SU-DHL-6 (cell line): Measurements from ENCODE around the gene FUCA2.

ENCODE experiments used
- EZH2phosphoT487 ChIP-seq: fragments of 200-600 bp; sonication (generic), shearing (Covaris generic); conservative IDR thresholded peaks from 2 replicates; pipeline ENCODE4 v1.6.1; 2018; ENCODE audit warnings: mild to moderate bottlenecking, antibody characterized with exemption, low read length, moderate library complexity, mixed read lengths
- TF ChIP-seq, protein P1 (sequence below): fragments of 200-600 bp; sonication (generic); IDR thresholded peaks from one replicate; pipeline ENCODE4 v1.5.1; 2017; ENCODE audit warnings: antibody characterized with exemption, mild to moderate bottlenecking, low read length, moderate library complexity; ENCODE audit not compliant: insufficient read depth, poor library complexity, severe bottlenecking

DNA sequence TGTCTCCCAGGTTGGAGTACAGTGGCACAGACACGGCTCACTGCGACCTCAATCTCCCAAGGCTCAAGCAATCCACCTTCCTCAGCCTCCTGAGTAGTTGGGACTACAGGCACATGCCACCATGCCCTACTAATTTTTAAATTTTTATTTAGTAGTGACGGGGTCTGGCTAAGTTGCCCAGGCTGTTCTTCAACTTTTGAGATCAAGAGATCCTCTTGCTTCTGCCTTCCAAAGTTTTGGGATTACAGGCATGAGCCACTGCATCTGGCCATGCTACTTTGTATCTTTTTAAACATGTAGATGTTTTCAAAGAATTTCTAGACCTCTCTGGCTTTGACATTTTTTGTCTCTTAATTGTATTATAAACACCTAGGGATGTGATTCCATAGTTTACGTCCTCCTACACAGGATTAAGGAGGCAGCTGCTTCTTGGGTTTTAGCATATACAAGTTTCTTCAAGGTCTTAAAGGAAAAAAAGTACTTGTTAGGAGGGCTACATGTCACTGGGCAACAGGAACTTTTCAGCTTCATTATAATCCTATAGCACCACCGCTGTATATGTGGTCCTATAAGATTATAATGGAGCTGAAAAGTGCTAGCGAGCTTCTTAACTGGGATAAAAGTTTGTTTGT, 62.3 kb downstream of the FUCA2 start:
- TF ChIP-seq, protein P1, sequence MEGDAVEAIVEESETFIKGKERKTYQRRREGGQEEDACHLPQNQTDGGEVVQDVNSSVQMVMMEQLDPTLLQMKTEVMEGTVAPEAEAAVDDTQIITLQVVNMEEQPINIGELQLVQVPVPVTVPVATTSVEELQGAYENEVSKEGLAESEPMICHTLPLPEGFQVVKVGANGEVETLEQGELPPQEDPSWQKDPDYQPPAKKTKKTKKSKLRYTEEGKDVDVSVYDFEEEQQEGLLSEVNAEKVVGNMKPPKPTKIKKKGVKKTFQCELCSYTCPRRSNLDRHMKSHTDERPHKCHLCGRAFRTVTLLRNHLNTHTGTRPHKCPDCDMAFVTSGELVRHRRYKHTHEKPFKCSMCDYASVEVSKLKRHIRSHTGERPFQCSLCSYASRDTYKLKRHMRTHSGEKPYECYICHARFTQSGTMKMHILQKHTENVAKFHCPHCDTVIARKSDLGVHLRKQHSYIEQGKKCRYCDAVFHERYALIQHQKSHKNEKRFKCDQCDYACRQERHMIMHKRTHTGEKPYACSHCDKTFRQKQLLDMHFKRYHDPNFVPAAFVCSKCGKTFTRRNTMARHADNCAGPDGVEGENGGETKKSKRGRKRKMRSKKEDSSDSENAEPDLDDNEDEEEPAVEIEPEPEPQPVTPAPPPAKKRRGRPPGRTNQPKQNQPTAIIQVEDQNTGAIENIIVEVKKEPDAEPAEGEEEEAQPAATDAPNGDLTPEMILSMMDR = no peak
- TF ChIP-seq EZH2phosphoT487 = no peak
